ENCODE data around the gene DOCK9.

GRCh38 chr13:98996046-98996445, 18.2 kb upstream of the DOCK9 start:
- TF ChIP-seq, protein P1, sequence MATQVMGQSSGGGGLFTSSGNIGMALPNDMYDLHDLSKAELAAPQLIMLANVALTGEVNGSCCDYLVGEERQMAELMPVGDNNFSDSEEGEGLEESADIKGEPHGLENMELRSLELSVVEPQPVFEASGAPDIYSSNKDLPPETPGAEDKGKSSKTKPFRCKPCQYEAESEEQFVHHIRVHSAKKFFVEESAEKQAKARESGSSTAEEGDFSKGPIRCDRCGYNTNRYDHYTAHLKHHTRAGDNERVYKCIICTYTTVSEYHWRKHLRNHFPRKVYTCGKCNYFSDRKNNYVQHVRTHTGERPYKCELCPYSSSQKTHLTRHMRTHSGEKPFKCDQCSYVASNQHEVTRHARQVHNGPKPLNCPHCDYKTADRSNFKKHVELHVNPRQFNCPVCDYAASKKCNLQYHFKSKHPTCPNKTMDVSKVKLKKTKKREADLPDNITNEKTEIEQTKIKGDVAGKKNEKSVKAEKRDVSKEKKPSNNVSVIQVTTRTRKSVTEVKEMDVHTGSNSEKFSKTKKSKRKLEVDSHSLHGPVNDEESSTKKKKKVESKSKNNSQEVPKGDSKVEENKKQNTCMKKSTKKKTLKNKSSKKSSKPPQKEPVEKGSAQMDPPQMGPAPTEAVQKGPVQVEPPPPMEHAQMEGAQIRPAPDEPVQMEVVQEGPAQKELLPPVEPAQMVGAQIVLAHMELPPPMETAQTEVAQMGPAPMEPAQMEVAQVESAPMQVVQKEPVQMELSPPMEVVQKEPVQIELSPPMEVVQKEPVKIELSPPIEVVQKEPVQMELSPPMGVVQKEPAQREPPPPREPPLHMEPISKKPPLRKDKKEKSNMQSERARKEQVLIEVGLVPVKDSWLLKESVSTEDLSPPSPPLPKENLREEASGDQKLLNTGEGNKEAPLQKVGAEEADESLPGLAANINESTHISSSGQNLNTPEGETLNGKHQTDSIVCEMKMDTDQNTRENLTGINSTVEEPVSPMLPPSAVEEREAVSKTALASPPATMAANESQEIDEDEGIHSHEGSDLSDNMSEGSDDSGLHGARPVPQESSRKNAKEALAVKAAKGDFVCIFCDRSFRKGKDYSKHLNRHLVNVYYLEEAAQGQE (IDR thresholded peaks at IDR 0.05; ENCODE audit: insufficient read depth in 1 of 2, low read depth in 2 of 2, low read length in 1 of 2) = no peak
- TF ChIP-seq CTCF (IDR thresholded peaks at IDR 0.05) (no peak), POLR2AphosphoS5 (IDR thresholded peaks at IDR 0.05; ENCODE audit: low read depth, low read length) (no peak), SIN3A (IDR thresholded peaks at IDR 0.05; ENCODE audit: borderline replicate concordance, insufficient read depth, low read depth, low read length) (no peak), TCF7L2 (IDR thresholded peaks at IDR 0.05; ENCODE audit: low read depth, low read length) (no peak)

Measured in Panc1 (cell line).